HepG2 (cell line): Measurements from ENCODE around the gene GFOD1. TPM values are rescaled to one million over a fixed set of nuclear protein-coding genes. Genes with fewer than 3 reads are reported as not detected.
A peak's percentile ranks its signal among the peaks of the same experiment; 100 is the strongest.

Source experiments
- ARID2 ChIP-seq: sonication (generic); formaldehyde crosslinking; IDR thresholded peaks from 2 replicates; pipeline ENCODE4 v1.8.1; 2022; ENCODE audit warnings: mild to moderate bottlenecking, missing genetic modification reagents, borderline replicate concordance
- ATF4 ChIP-seq, 2 experiments: fragments of 450-650 bp in 1 of 2; sonication (generic) in 1 of 2; formaldehyde crosslinking; IDR thresholded peaks; 2 replicates each; pipeline versions ENCODE4 v1.5.0 to v1.8.0; 2020 to 2022; ENCODE audit warnings: mild to moderate bottlenecking in 1 of 2, missing genetic modification reagents in 1 of 2
- FOXA1 ChIP-seq, 2 experiments: fragments of 450-650 bp in 1 of 2; sonication (generic) in 1 of 2; formaldehyde crosslinking in 1 of 2; IDR thresholded peaks; 2 replicates each; pipeline versions ENCODE4 v1.4.0 to v1.6.1; 2016 to 2020; ENCODE audit warnings: missing genetic modification reagents in 1 of 2
- MAFK ChIP-seq, 2 experiments: IDR thresholded peaks in 1 of 2; conservative IDR thresholded peaks in 1 of 2; 2 replicates each; pipeline ENCODE4 v1.6.1; 2011; ENCODE audit warnings: improper control_type of control experiment in 2 of 2, low read length in 2 of 2
- MATR3 ChIP-seq: sonication (generic); formaldehyde crosslinking; IDR thresholded peaks from 2 replicates; pipeline ENCODE4 v1.4.0; 2020; ENCODE audit warnings: missing genetic modification reagents
- MXD1 ChIP-seq: sonication (generic); formaldehyde crosslinking; IDR thresholded peaks from 2 replicates; pipeline ENCODE4 v1.4.0; 2020; ENCODE audit warnings: mild to moderate bottlenecking, missing genetic modification reagents
- NFKB2 ChIP-seq: sonication (generic); formaldehyde crosslinking; IDR thresholded peaks from 2 replicates; pipeline ENCODE4 v1.4.0; 2020; ENCODE audit warnings: missing genetic modification reagents, borderline replicate concordance
- RFXANK ChIP-seq: IDR thresholded peaks from 2 replicates; pipeline ENCODE4 v1.6.1; 2016
- SYNCRIP ChIP-seq: fragments of 200-400 bp; formaldehyde crosslinking; IDR thresholded peaks from 2 replicates; pipeline ENCODE4 v1.6.1; 2018; ENCODE audit warnings: mild to moderate bottlenecking, low read depth, low read length; ENCODE audit not compliant: insufficient read depth
- TFAP4 ChIP-seq: sonication (generic); IDR thresholded peaks from 2 replicates; pipeline ENCODE4 v1.6.1; 2016; ENCODE audit warnings: low read depth, borderline replicate concordance
- TGIF2 ChIP-seq: IDR thresholded peaks from 2 replicates; pipeline ENCODE4 v1.6.1; 2016; ENCODE audit warnings: control low read depth, missing compliant biosample characterization
- ZHX2 ChIP-seq, 2 experiments: sonication (generic) in 1 of 2; formaldehyde crosslinking in 1 of 2; IDR thresholded peaks; 2 replicates each; pipeline versions ENCODE4 v1.6.1 to v1.9.0; 2014 to 2022; ENCODE audit warnings: antibody characterized with exemption in 1 of 2, borderline replicate concordance in 1 of 2, inconsistent platforms in 1 of 2, low read depth in 1 of 2, missing genetic modification reagents in 1 of 2
- ZNF10 ChIP-seq: sonication (generic); formaldehyde crosslinking; IDR thresholded peaks from 2 replicates; pipeline ENCODE4 v1.4.0; 2020; ENCODE audit warnings: mild to moderate bottlenecking, low read depth, missing genetic modification reagents, borderline replicate concordance
- ZNF569 ChIP-seq: sonication (generic); formaldehyde crosslinking; IDR thresholded peaks from 2 replicates; pipeline ENCODE4 v1.5.0; 2020; ENCODE audit warnings: mild to moderate bottlenecking, missing genetic modification reagents, moderate library complexity, borderline replicate concordance
- ZNF788 ChIP-seq: sonication (generic); formaldehyde crosslinking; IDR thresholded peaks from 2 replicates; pipeline ENCODE4 v1.5.0; 2020; ENCODE audit warnings: mild to moderate bottlenecking, missing genetic modification reagents, borderline replicate concordance
- polyA plus RNA-seq, 8 experiments: library from polyadenylated mRNA; depleted of rRNA in 3 of 8; stranded (reverse) in 7 of 8; unstranded in 1 of 8; fragments of >200 nt; fragmentation: Illumina TruSeq in 4 of 8; extraction: Trizol in 4 of 8; gene quantifications; 2 replicates each; pipeline versions ENCODE4 v1.2.1 to v1.2.3, GENCODE V29; 2011 to 2016; ENCODE audit warnings: low read depth in 4 of 8, missing spikeins in 1 of 8, mixed read lengths in 1 of 8; ENCODE audit not compliant: insufficient read depth in 1 of 8
- total RNA-seq, 5 experiments: library from RNA; depleted of rRNA; stranded (reverse); fragments of >200 nt; fragmentation: Illumina TruSeq; extraction: Trizol; gene quantifications; 2 replicates each; pipeline ENCODE4 v1.2.3, GENCODE V29; 2016; ENCODE audit warnings: low read depth in 1 of 5
- TF ChIP-seq, protein P1 (sequence below): sonication (generic); formaldehyde crosslinking; IDR thresholded peaks from 2 replicates; pipeline ENCODE4 v1.4.0; 2020; ENCODE audit warnings: mild to moderate bottlenecking, missing genetic modification reagents

GFOD1 gene
- total and polyA plus RNA-seq, 2 of the 13 experiments (the other 11 are each of a cell fraction or from before 2014, with no cell fraction given): 1.9 to 6.4 TPM

GRCh38 chr6:13487122-13488014 is at the start of gene GFOD1 (continued):
- no peak for TF ChIP-seq FOXA1 (IDR thresholded peaks at IDR 0.05)
- no peak for TF ChIP-seq FOXA1 (CRISPR knock-in tag; IDR thresholded peaks at IDR 0.05)
- no peak for TF ChIP-seq ZNF10 (CRISPR knock-in tag)
- TF ChIP-seq, protein P1, sequence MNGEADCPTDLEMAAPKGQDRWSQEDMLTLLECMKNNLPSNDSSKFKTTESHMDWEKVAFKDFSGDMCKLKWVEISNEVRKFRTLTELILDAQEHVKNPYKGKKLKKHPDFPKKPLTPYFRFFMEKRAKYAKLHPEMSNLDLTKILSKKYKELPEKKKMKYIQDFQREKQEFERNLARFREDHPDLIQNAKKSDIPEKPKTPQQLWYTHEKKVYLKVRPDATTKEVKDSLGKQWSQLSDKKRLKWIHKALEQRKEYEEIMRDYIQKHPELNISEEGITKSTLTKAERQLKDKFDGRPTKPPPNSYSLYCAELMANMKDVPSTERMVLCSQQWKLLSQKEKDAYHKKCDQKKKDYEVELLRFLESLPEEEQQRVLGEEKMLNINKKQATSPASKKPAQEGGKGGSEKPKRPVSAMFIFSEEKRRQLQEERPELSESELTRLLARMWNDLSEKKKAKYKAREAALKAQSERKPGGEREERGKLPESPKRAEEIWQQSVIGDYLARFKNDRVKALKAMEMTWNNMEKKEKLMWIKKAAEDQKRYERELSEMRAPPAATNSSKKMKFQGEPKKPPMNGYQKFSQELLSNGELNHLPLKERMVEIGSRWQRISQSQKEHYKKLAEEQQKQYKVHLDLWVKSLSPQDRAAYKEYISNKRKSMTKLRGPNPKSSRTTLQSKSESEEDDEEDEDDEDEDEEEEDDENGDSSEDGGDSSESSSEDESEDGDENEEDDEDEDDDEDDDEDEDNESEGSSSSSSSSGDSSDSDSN: peak; percentile 85; the same call in 1 of the 2 replicates
- no peak; the same call in 1 of the 2 replicates for TF ChIP-seq MXD1 (CRISPR knock-in tag)
- no peak; the same call in 1 of the 2 replicates for TF ChIP-seq ZNF788 (CRISPR knock-in tag)
- TF ChIP-seq TFAP4: no peak
- no peak for TF ChIP-seq MAFK (conservative IDR thresholded peaks at IDR 0.05 in 1 of 2, IDR thresholded peaks at IDR 0.05 in 1 of 2; ENCODE audit: low read length in 2 of 2)
- TF ChIP-seq SYNCRIP: no peak
- TF ChIP-seq NFKB2: peak; percentile 69; the same call in 1 of the 2 replicates
- TF ChIP-seq TGIF2: 0 out of 2 replicates have a peak, but pooled peaks have one; percentile 36
- TF ChIP-seq ATF4 (CRISPR knock-in tag; IDR thresholded peaks at IDR 0.05): peak in 1 of 2 experiments; percentile 47; a peak in 1 of 4 replicates
- no peak for TF ChIP-seq ZHX2 (IDR thresholded peaks at IDR 0.05; ENCODE audit: low read depth)
- TF ChIP-seq ZHX2 (CRISPR knock-in tag; IDR thresholded peaks at IDR 0.05; ENCODE audit: borderline replicate concordance): 0 out of 2 replicates have a peak, but pooled peaks have one; percentile 16
- no peak for TF ChIP-seq ARID2
- no peak for TF ChIP-seq ZNF569 (CRISPR knock-in tag)
- no peak for TF ChIP-seq MATR3
- no peak for TF ChIP-seq RFXANK
